ENCODE data around the gene BCAP29.

BCAP29 gene

GRCh38 chr7:107555893-107556292 is 24.2 kb upstream of the BCAP29 start:
- Histone ChIP-seq H3K9me3 (replicated peaks in 1 of 2; ENCODE audit: control insufficient read depth in 2 of 2, insufficient read depth in 1 of 2, low read depth in 1 of 2, low read length in 2 of 2) (no peaks in the 10 kb centered on the region), H3K36me3 (replicated peaks in 1 of 2; ENCODE audit: control insufficient read depth in 2 of 2, insufficient read depth in 2 of 2, low read length in 2 of 2) (peaks cover 0 to 65% of the 10 kb centered on the region in 2 donors), H3K23ac (ENCODE audit: low read depth, low read length, poor library complexity) (no peak overlapping the region), H2AK5ac (ENCODE audit: low read depth, low read length) (no peak overlapping the region), H2BK12ac (ENCODE audit: low read length) (no peak overlapping the region), H3K14ac (ENCODE audit: low read length) (no peak overlapping the region), H3K27me3 (ENCODE audit: control insufficient read depth in 3 of 3, insufficient read depth in 3 of 3, low read depth in 1 of 3, low read length in 3 of 3) (no peaks in the 10 kb centered on the region), H3K4me1 (ENCODE audit: control insufficient read depth in 2 of 2, insufficient read depth in 1 of 2, low read depth in 1 of 2, low read length in 2 of 2) (no peaks in the 10 kb centered on the region), H3K18ac (ENCODE audit: low read length) (no peak overlapping the region), H3K27ac (replicated peaks; ENCODE audit: low read length) (no peak overlapping the region), H4K8ac (ENCODE audit: low read depth, low read length) (no peak overlapping the region), H2BK15ac (ENCODE audit: low read length) (no peak overlapping the region), H3K4me3 (ENCODE audit: low read length in 2 of 2) (no peak overlapping the region), H3K4me2 (ENCODE audit: insufficient read depth, low read length, poor library complexity, severe bottlenecking) (no peak overlapping the region), H2BK120ac (ENCODE audit: low read depth, low read length) (no peak overlapping the region), H3K4ac (ENCODE audit: low read length) (no peak overlapping the region), H3K79me1 (ENCODE audit: low read depth, low read length) (no peaks in the 10 kb centered on the region), H2AFZ (ENCODE audit: low read length) (no peak overlapping the region), H3K9ac (ENCODE audit: low read depth, low read length, poor library complexity) (no peak overlapping the region), H2BK5ac (ENCODE audit: low read length) (no peak overlapping the region), H4K91ac (ENCODE audit: low read depth, low read length, poor library complexity) (no peak overlapping the region)
- WGBS, 2 donors (ENCODE audit: extremely low coverage in 2 of 2, insufficient read length in 2 of 2, insufficient replicate concordance in 1 of 2), result no CpG with 5 or more reads among the region's 3 CpGs
- no peak for DNase-seq (ENCODE audit: low spot score)

GRCh38 chr7:107559864-107560263 is 20.2 kb upstream of the BCAP29 start:
- Histone ChIP-seq H3K18ac (ENCODE audit: low read length) (no peak overlapping the region), H4K91ac (ENCODE audit: low read depth, low read length, poor library complexity) (no peak overlapping the region), H3K9ac (ENCODE audit: low read depth, low read length, poor library complexity) (no peak overlapping the region), H2BK15ac (ENCODE audit: low read length) (no peak overlapping the region), H3K4ac (ENCODE audit: low read length) (no peak overlapping the region), H3K9me3 (replicated peaks in 1 of 2; ENCODE audit: control insufficient read depth in 2 of 2, insufficient read depth in 1 of 2, low read depth in 1 of 2, low read length in 2 of 2) (no peaks in the 10 kb centered on the region), H2BK12ac (ENCODE audit: low read length) (no peak overlapping the region), H3K14ac (ENCODE audit: low read length) (no peak overlapping the region), H3K36me3 (replicated peaks in 1 of 2; ENCODE audit: control insufficient read depth in 2 of 2, insufficient read depth in 2 of 2, low read length in 2 of 2) (peaks cover 0 to 31% of the 10 kb centered on the region in 2 donors), H3K23ac (ENCODE audit: low read depth, low read length, poor library complexity) (no peak overlapping the region), H3K79me1 (ENCODE audit: low read depth, low read length) (no peaks in the 10 kb centered on the region), H3K27ac (replicated peaks; ENCODE audit: low read length) (no peak overlapping the region), H2BK120ac (ENCODE audit: low read depth, low read length) (no peak overlapping the region), H2AFZ (ENCODE audit: low read length) (no peak overlapping the region), H3K4me1 (ENCODE audit: control insufficient read depth in 2 of 2, insufficient read depth in 1 of 2, low read depth in 1 of 2, low read length in 2 of 2) (peaks cover 0 to 3% of the 10 kb centered on the region in 2 donors), H2BK5ac (ENCODE audit: low read length) (no peak overlapping the region), H3K4me2 (ENCODE audit: insufficient read depth, low read length, poor library complexity, severe bottlenecking) (no peak overlapping the region), H4K8ac (ENCODE audit: low read depth, low read length) (no peak overlapping the region), H3K4me3 (ENCODE audit: low read length in 2 of 2) (no peak overlapping the region), H3K27me3 (ENCODE audit: control insufficient read depth in 3 of 3, insufficient read depth in 3 of 3, low read depth in 1 of 3, low read length in 3 of 3) (no peaks in the 10 kb centered on the region), H2AK5ac (ENCODE audit: low read depth, low read length) (no peak overlapping the region)
- no CpG with 5 or more reads among the region's 2 CpGs for WGBS, 2 donors (ENCODE audit: extremely low coverage in 2 of 2, insufficient read length in 2 of 2, insufficient replicate concordance in 1 of 2)
- DNase-seq (ENCODE audit: low spot score), result no peak

- H3K9ac ChIP-seq (ENCODE audit: low read depth, low read length, poor library complexity), result no peak overlapping the region
- H3K4me3 ChIP-seq (ENCODE audit: low read length in 2 of 2), result no peak overlapping the region
- H3K36me3 ChIP-seq (replicated peaks in 1 of 2; ENCODE audit: control insufficient read depth in 2 of 2, insufficient read depth in 2 of 2, low read length in 2 of 2), result peaks cover 0 to 21% of the 10 kb centered on the region in 2 donors
- no peak overlapping the region for H2AFZ ChIP-seq (ENCODE audit: low read length)
- H3K23ac ChIP-seq (ENCODE audit: low read depth, low read length, poor library complexity), result no peak overlapping the region
- H3K27ac ChIP-seq (replicated peaks; ENCODE audit: low read length), result no peak overlapping the region
- H2BK12ac ChIP-seq (ENCODE audit: low read length), result no peak overlapping the region
- H3K79me1 ChIP-seq (ENCODE audit: low read depth, low read length), result no peaks in the 10 kb centered on the region
- no peak overlapping the region for H3K4ac ChIP-seq (ENCODE audit: low read length)
- no peak overlapping the region for H2AK5ac ChIP-seq (ENCODE audit: low read depth, low read length)
- H3K14ac ChIP-seq (ENCODE audit: low read length), result no peak overlapping the region
- DNase-seq (ENCODE audit: low spot score), result no peak
- H4K91ac ChIP-seq (ENCODE audit: low read depth, low read length, poor library complexity), result no peak overlapping the region
- WGBS, 2 donors (ENCODE audit: extremely low coverage in 2 of 2, insufficient read length in 2 of 2, insufficient replicate concordance in 1 of 2), result no CpG with 5 or more reads among the region's 6 CpGs
- H3K4me2 ChIP-seq (ENCODE audit: insufficient read depth, low read length, poor library complexity, severe bottlenecking), result peak overlapping the region; percentile 15
- no peak overlapping the region for H2BK5ac ChIP-seq (ENCODE audit: low read length)
- no peak overlapping the region for H2BK15ac ChIP-seq (ENCODE audit: low read length)
- no peaks in the 10 kb centered on the region for H3K9me3 ChIP-seq (replicated peaks in 1 of 2; ENCODE audit: control insufficient read depth in 2 of 2, insufficient read depth in 1 of 2, low read depth in 1 of 2, low read length in 2 of 2)
- H3K27me3 ChIP-seq (ENCODE audit: control insufficient read depth in 3 of 3, insufficient read depth in 3 of 3, low read depth in 1 of 3, low read length in 3 of 3), result no peaks in the 10 kb centered on the region
- no peak overlapping the region for H3K18ac ChIP-seq (ENCODE audit: low read length)
- no peak overlapping the region for H2BK120ac ChIP-seq (ENCODE audit: low read depth, low read length)
- no peak overlapping the region for H4K8ac ChIP-seq (ENCODE audit: low read depth, low read length)
- peaks cover 0 to 3% of the 10 kb centered on the region in 2 donors for H3K4me1 ChIP-seq (ENCODE audit: control insufficient read depth in 2 of 2, insufficient read depth in 1 of 2, low read depth in 1 of 2, low read length in 2 of 2)
Observed at GRCh38 chr7:107560898-107561516, 19.0 kb upstream of the BCAP29 start.

- no peak overlapping the region for H3K14ac ChIP-seq (ENCODE audit: low read length)
- H2BK120ac ChIP-seq (ENCODE audit: low read depth, low read length), result peak overlapping the region; percentile 10
- no peak overlapping the region for H3K4ac ChIP-seq (ENCODE audit: low read length)
- H2AFZ ChIP-seq (ENCODE audit: low read length), result peak overlapping the region; percentile 93
- no peak overlapping the region for H2BK12ac ChIP-seq (ENCODE audit: low read length)
- H3K79me1 ChIP-seq (ENCODE audit: low read depth, low read length), result no peaks in the 10 kb centered on the region
- no peak overlapping the region for H2AK5ac ChIP-seq (ENCODE audit: low read depth, low read length)
- H2BK15ac ChIP-seq (ENCODE audit: low read length), result no peak overlapping the region
- H3K9me3 ChIP-seq (replicated peaks in 1 of 2; ENCODE audit: control insufficient read depth in 2 of 2, insufficient read depth in 1 of 2, low read depth in 1 of 2, low read length in 2 of 2), result no peaks in the 10 kb centered on the region
- peak overlapping the region; percentile 70 to 96 for H3K4me3 ChIP-seq (ENCODE audit: low read length in 2 of 2)
- H3K27me3 ChIP-seq (ENCODE audit: control insufficient read depth in 3 of 3, insufficient read depth in 3 of 3, low read depth in 1 of 3, low read length in 3 of 3), result no peaks in the 10 kb centered on the region
- DNase-seq (ENCODE audit: low spot score), result no peak
- H3K4me2 ChIP-seq (ENCODE audit: insufficient read depth, low read length, poor library complexity, severe bottlenecking), result peak overlapping the region; percentile 47
- H2BK5ac ChIP-seq (ENCODE audit: low read length), result peak overlapping the region; percentile 27
- no CpG with 5 or more reads among the region's 21 CpGs for WGBS, 2 donors (ENCODE audit: extremely low coverage in 2 of 2, insufficient read length in 2 of 2, insufficient replicate concordance in 1 of 2)
- H3K36me3 ChIP-seq (replicated peaks in 1 of 2; ENCODE audit: control insufficient read depth in 2 of 2, insufficient read depth in 2 of 2, low read length in 2 of 2), result peaks cover 0 to 18% of the 10 kb centered on the region in 2 donors
- peak overlapping the region; percentile 86 for H3K9ac ChIP-seq (ENCODE audit: low read depth, low read length, poor library complexity)
- H4K8ac ChIP-seq (ENCODE audit: low read depth, low read length), result no peak overlapping the region
- no peak overlapping the region for H3K27ac ChIP-seq (replicated peaks; ENCODE audit: low read length)
- peak overlapping the region; percentile 96 for H3K23ac ChIP-seq (ENCODE audit: low read depth, low read length, poor library complexity)
- no peak overlapping the region for H4K91ac ChIP-seq (ENCODE audit: low read depth, low read length, poor library complexity)
- H3K4me1 ChIP-seq (ENCODE audit: control insufficient read depth in 2 of 2, insufficient read depth in 1 of 2, low read depth in 1 of 2, low read length in 2 of 2), result peaks cover 0 to 3% of the 10 kb centered on the region in 2 donors
- H3K18ac ChIP-seq (ENCODE audit: low read length), result peak overlapping the region; percentile 74
Observed at GRCh38 chr7:107563081-107563774, 16.8 kb upstream of the BCAP29 start.

Data from neuronal stem cell (in vitro differentiated cells).